Adrenal gland (tissue), 12 donors: ENCODE measurements around the gene S100A12. TPM values are rescaled to one million over a fixed set of nuclear protein-coding genes. Genes with fewer than 3 reads are reported as not detected.

Experiments
- DNase-seq, 7 donors: peaks; one replicate each; pipeline ENCODE4 v3.0.0-alpha.2; 2019 to 2020
- H3K27ac ChIP-seq, 5 donors: fragments of 200-600 bp; sonication (generic) in 4 of 5; 1 replicate in 3 of 5; 2 replicates in 2 of 5; pipeline versions ENCODE4 v1.5.1 to v1.8.0; 2016 to 2020; ENCODE audit warnings: mild to moderate bottlenecking in 1 of 5
- H3K27me3 ChIP-seq: fragments of 200-600 bp; 2 replicates; pipeline ENCODE4 v1.8.0; 2021
- H3K36me3 ChIP-seq, 2 donors: fragments of 200-600 bp; replicated peaks in 1 of 2; 1 replicate in 1 of 2; 2 replicates in 1 of 2; pipeline versions ENCODE4 v1.5.1 to v1.8.0; 2018 to 2022
- H3K4me1 ChIP-seq, 2 donors: fragments of 200-600 bp; replicated peaks in 1 of 2; 1 replicate in 1 of 2; 2 replicates in 1 of 2; pipeline versions ENCODE4 v1.5.1 to v1.8.0; 2018 to 2021
- H3K4me3 ChIP-seq, 4 donors: fragments of 200-600 bp; sonication (generic) in 3 of 4; one replicate each; pipeline ENCODE4 v1.5.1; 2016 to 2018
- H3K9me3 ChIP-seq, 3 donors: fragments of 200-600 bp; sonication (generic) in 1 of 3; replicated peaks in 1 of 3; 1 replicate in 2 of 3; 2 replicates in 1 of 3; pipeline versions ENCODE4 v1.5.1 to v1.8.0; 2016 to 2021
- POLR2A ChIP-seq, 2 donors: fragments of 450-650 bp; IDR thresholded peaks; one replicate each; pipeline ENCODE4 v1.6.1; 2017; ENCODE audit warnings: antibody characterized with exemption in 2 of 2, mild to moderate bottlenecking in 2 of 2, moderate library complexity in 1 of 2
- WGBS, 4 donors: extraction: QIAGEN DNeasy Blood & Tissue Kit in 2 of 4; methylation state at CpG; one replicate each; pipeline versions ENCODE4 v1.1.5 to v1.1.7; 2013 to 2017; 5-methylcytosine and 5-hydroxymethylcytosine counted together
- intact Hi-C, 2 donors: fragments of 100-400 bp; cut with DNase I; formaldehyde crosslinking; loops; one replicate each; pipeline versions ENCODE4 v1.14.1 to v1.15.0; 2022 to 2023
- polyA plus RNA-seq, 3 donors: library from polyadenylated mRNA; stranded (reverse); fragments of 200-250 nt in 2 of 3; fragments of 350-450 nt in 1 of 3; fragmentation: Illumina TruSeq in 1 of 3; extraction: RNeasy Lipid Tissue Mini Kit (QIAGEN cat#74804) in 1 of 3; gene quantifications; one replicate each; pipeline ENCODE4 v1.2.3, GENCODE V29; 2013 to 2014
- total RNA-seq, 9 donors: library from RNA; depleted of rRNA in 4 of 9; stranded (reverse); fragments of >200 nt in 4 of 9; fragments of 120-200 nt in 1 of 9; fragmentation: NEBNext Ultra II Directional in 1 of 9; extraction: Animal tissue kit (Norgen Biotek cat#: 25700) in 1 of 9; gene quantifications; one replicate each; pipeline versions ENCODE4 v1.1.0 to v1.2.4, GENCODE V29; 2013 to 2023
- TF ChIP-seq, protein P1 (sequence below), 6 experiments: fragments of 450-650 bp in 4 of 6; fragments of 200-600 bp in 2 of 6; sonication (generic) in 1 of 6; IDR thresholded peaks; 1 replicate in 5 of 6; 2 replicates in 1 of 6; pipeline versions ENCODE4 v1.5.1 to v1.8.0; 2016 to 2021; ENCODE audit warnings: antibody characterized with exemption in 6 of 6, mild to moderate bottlenecking in 2 of 6, moderate library complexity in 1 of 6
- donor health status: healthy with polysubstance abuse.
- donor health status: Bipolar disorder and iron deficiency.
- donor health status: DM: yes; HTN: yes; CAD: no.
- donor health status: DM: no; HTN: no; CAD: no.
- donor health status: DM: no; HTN: no; CAD: no.
- donor health status: DM: yes; HTN: yes; CAD: no.

The S100A12 gene
- total and polyA plus RNA-seq, 12 donors, result 1.1 to 9.1 (median 2.2) TPM; not detected in 3

DNA sequence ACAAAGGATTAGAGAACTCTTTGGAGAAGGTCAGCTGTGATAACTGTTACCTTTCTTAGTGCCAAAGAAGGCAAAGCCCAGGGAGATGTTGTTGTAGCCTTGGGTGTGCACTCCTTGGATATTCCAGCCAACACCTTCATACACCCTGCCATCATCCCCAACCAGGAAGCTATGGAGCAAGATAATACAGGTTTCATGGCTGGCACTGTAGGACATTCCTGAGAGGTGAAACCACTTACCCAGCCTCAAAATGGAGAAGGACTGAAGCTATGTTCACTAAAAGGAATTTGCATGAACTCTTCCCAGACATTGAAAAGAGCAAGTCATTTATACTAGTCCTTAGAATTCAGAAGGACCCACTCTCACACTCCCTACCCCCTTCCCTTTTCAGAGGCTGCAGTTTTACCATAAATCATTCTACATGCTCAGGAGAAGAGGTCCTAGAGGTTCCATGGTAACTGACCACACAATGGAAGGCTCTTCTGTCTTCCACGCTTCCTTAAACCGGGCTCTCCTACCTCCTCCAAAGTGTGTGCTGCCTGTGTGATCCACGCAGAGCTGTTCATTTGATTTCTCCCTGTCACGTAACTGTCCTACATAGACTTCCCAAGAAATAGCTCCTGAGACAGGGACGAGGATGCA is 32.3 kb downstream of the S100A12 start:
- intact Hi-C loops, result no loop called here
- no peaks in the 10 kb centered on the region for H3K9me3 ChIP-seq
- WGBS, 4 donors, result 35 to 43% (median 37%) methylated on average over 5 of the region's 5 CpGs
- no peaks in the 10 kb centered on the region for H3K36me3 ChIP-seq
- H3K4me3 ChIP-seq, result no peak overlapping the region
- TF ChIP-seq, protein P1, sequence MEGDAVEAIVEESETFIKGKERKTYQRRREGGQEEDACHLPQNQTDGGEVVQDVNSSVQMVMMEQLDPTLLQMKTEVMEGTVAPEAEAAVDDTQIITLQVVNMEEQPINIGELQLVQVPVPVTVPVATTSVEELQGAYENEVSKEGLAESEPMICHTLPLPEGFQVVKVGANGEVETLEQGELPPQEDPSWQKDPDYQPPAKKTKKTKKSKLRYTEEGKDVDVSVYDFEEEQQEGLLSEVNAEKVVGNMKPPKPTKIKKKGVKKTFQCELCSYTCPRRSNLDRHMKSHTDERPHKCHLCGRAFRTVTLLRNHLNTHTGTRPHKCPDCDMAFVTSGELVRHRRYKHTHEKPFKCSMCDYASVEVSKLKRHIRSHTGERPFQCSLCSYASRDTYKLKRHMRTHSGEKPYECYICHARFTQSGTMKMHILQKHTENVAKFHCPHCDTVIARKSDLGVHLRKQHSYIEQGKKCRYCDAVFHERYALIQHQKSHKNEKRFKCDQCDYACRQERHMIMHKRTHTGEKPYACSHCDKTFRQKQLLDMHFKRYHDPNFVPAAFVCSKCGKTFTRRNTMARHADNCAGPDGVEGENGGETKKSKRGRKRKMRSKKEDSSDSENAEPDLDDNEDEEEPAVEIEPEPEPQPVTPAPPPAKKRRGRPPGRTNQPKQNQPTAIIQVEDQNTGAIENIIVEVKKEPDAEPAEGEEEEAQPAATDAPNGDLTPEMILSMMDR (IDR thresholded peaks at IDR 0.05), result no peak
- no peak for TF ChIP-seq POLR2A (IDR thresholded peaks at IDR 0.05)
- no peak for DNase-seq
- H3K27me3 ChIP-seq, result peaks cover 9% of the 10 kb centered on the region
- no peaks in the 10 kb centered on the region for H3K4me1 ChIP-seq
- no peak overlapping the region for H3K27ac ChIP-seq

DNA sequence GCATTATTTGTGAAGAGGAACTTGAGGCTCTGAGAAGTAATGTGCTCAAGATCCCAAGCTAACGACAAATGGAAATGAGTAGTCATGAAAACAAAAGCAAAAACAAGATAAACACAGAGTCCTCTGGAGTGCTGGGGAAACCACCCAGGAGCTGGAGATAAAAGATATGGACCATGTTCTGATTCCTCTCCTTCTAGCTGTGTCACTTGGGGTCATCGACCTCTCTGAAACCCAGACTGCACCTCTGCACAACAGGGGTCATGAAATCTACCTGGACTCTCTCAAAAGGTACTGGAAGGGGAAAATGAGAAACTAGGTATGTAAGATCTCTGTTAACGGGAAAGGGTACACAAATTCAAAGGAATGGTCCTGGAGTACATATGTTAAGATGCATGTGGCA is 33.2 kb downstream of the S100A12 start:
- Histone ChIP-seq H3K27ac (no peak overlapping the region), H3K9me3 (no peaks in the 10 kb centered on the region), H3K27me3 (peaks cover 9% of the 10 kb centered on the region), H3K4me3 (no peak overlapping the region), H3K36me3 (no peaks in the 10 kb centered on the region), H3K4me1 (no peaks in the 10 kb centered on the region)
- intact Hi-C loops, result no loop called here
- no peak for DNase-seq
- 70 to 80% (median 72%) methylated on average over 3 of the region's 3 CpGs for WGBS, 4 donors
- TF ChIP-seq, protein P1 (IDR thresholded peaks at IDR 0.05), result no peak
- no peak for TF ChIP-seq POLR2A (IDR thresholded peaks at IDR 0.05)

DNA sequence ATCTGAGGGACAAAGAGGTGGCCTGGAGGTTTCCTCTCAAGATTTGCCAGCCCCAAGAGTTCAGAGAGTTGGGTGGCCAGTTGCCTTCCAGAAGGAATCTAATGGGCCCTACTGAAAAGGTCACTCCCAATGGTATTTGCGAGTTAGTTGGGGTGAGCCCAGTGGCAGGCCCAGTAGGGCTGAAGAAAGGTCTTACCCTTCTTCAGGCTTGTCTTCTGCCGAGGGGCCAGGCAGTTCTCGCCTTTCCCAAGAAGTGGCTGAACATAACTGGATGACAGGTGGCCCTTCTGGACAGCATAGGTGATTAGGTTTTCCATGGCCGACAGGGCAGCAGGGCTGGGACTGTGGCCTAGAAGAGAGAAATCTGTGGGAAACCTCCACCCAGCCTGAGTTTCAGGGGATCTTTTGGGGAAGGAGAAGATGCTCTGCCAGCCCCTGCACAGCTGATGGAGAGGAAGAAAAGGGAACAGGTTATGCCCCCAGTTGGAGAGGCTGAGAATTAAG is 33.9 kb downstream of the S100A12 start:
- Histone ChIP-seq H3K27ac (no peak overlapping the region), H3K4me1 (no peaks in the 10 kb centered on the region), H3K36me3 (no peaks in the 10 kb centered on the region), H3K4me3 (no peak overlapping the region), H3K9me3 (no peaks in the 10 kb centered on the region), H3K27me3 (peaks cover 5% of the 10 kb centered on the region)
- DNase-seq, result no peak
- TF ChIP-seq, protein P1 (IDR thresholded peaks at IDR 0.05), result no peak
- TF ChIP-seq POLR2A (IDR thresholded peaks at IDR 0.05), result no peak
- intact Hi-C loops, result no loop called here
- 80 to 93% (median 87%) methylated on average over 3 to 4 of the region's 4 CpGs for WGBS, 4 donors

GRCh38 chr1:153340356-153340755 is 35.1 kb downstream of the S100A12 start:
- TF ChIP-seq, protein P1 (IDR thresholded peaks at IDR 0.05), result no peak
- TF ChIP-seq POLR2A (IDR thresholded peaks at IDR 0.05), result no peak
- H3K4me1 ChIP-seq, result no peaks in the 10 kb centered on the region
- H3K27ac ChIP-seq, result no peak overlapping the region
- H3K4me3 ChIP-seq, result no peak overlapping the region
- 84 to 92% (median 87%) methylated on average over 4 to 10 of the region's 10 CpGs for WGBS, 4 donors
- intact Hi-C loops, result no loop called here
- no peaks in the 10 kb centered on the region for H3K36me3 ChIP-seq
- H3K9me3 ChIP-seq, result no peaks in the 10 kb centered on the region
- no peak for DNase-seq
- peaks cover 2% of the 10 kb centered on the region for H3K27me3 ChIP-seq
